Left kidney (tissue), 8 donors: ENCODE measurements around the gene ACTA1. TPM values are rescaled to one million over a fixed set of nuclear protein-coding genes. Genes with fewer than 3 reads are reported as not detected.
"Not testable (repeated sequence)": the region's sequence is repeated elsewhere in the genome, so short reads cannot be mapped to it uniquely, and the experiment has no call there.

Experiments used
- DNase-seq: peaks from one replicate; pipeline ENCODE4 v3.0.0-alpha.2; 2013
- long read RNA-seq, 8 donors: transcript quantifications; one replicate each; lab custom pipeline, GENCODE V29; 2026
- polyA plus RNA-seq: library from polyadenylated mRNA; unstranded; fragments of 120-200 nt; gene quantifications from one replicate; pipeline ENCODE4 v1.2.1, GENCODE V29; 2013; ENCODE audit not compliant: insufficient read length

The ACTA1 gene
- 1.9 TPM for polyA plus RNA-seq
- long read RNA-seq, donor 1, transcript ACTA1-202 (7 exons, 1,491 nt), result major isoform, 12 of 12 reads
- long read RNA-seq, donor 1, partial matches to known transcripts, result 0 of 12 reads
- long read RNA-seq, donor 1, other reads (novel, unspliced or antisense), result 0 of 12 reads
- long read RNA-seq, donor 2, result 0 reads
- long read RNA-seq, donor 3, partial matches to known transcripts, result 0 of 3 reads
- long read RNA-seq, donor 3, other reads (novel, unspliced or antisense), result 0 of 3 reads
- long read RNA-seq, donor 4, result 0 reads
- long read RNA-seq, donor 5, result 0 reads
- long read RNA-seq, donor 6, transcript ACTA1-202 (7 exons, 1,491 nt), result major isoform, 10 of 10 reads
- long read RNA-seq, donor 6, partial matches to known transcripts, result 0 of 10 reads
- long read RNA-seq, donor 6, other reads (novel, unspliced or antisense), result 0 of 10 reads
- long read RNA-seq, donor 7, result 0 reads
- long read RNA-seq, donor 8, result 0 reads

DNA sequence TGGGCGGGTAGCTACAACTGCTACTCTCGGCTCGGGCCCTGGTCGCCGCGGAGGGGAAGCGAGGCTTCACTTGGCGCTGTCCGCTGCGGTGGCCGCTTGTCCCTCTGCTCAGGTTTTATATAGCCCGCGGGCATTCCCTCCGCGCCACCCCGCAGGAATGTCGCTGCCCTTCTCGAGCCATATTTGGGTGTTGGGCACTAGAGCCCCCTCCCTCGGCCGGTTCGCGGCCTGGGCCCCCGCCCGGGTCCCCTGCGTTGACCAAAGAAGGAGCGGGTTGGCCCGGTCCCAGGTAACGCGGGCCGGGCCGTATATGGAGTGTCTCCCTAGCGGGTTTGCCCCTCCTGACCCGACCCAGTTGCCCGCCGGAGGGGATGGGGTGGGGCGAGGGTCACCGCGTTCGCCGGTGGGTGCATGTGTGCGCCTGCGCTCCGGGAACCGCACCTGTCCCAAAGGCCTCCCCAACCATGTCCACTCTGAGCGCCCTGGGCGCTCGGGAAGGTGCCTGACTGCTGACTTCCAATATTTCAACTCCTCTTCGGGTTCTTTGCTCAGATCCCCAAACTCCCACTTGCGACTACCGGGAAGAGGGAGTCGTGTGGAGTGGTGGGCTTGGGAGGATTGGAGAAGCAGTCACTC lies at the start of gene ACTA1:
ACTA1 (minus strand) TSS at position 90 of the 636 bp plus-strand sequence. CDS start 979 bp downstream, outside the sequence.
- DNase-seq, result no peak

GRCh38 chr1:229482511-229482910 lies 48.6 kb upstream of the ACTA1 start:
- DNase-seq, result no peak

DNA sequence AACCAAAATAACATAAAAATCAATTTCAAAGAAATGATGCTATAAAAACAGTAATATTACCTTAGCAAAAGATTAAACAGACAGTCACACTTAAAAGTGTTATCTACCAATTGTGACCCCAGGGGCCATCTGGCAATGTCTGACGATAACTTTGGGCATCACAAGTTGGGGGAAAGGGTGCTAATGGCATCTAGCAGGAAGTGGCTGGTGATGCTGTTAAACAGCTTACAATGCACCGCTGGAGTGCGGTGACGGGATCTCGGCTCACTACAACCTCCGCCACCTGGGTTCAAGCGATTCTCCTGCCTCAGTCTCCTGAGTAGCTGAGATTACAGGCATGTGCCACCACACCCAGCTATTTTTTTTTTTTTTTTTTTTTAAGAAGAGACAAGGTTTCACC lies 46.6 kb upstream of the ACTA1 start:
- DNase-seq, result no peak

GRCh38 chr1:229479660-229480399 lies 45.9 kb upstream of the ACTA1 start:
- DNase-seq, result no peak

- no peak for DNase-seq
These were observed 45.0 kb upstream of the ACTA1 start for GRCh38 chr1:229478852-229479251.

DNA sequence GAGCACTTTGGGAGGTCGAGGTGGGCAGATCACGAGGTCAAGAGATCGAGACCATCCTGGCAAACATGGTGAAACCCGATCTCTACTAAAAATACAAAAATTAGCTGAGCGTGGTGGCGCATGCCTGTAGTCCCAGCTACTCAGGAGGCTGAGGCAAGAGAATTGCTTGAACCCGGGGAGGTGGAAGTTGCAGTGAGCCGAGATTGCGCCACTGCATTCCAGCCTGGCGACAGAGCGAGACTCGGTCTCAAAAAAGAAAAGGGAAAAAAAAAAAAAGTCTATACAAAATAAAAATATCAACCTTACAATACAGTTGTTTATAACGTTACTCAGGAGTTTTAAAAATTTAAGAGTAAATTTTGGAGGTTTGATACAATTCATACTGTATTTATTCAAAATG lies 42.0 kb upstream of the ACTA1 start:
- not testable (repeated sequence) for DNase-seq

GRCh38 chr1:229474509-229474908 lies 40.6 kb upstream of the ACTA1 start:
- no peak for DNase-seq

- no peak for DNase-seq
These were observed 37.3 kb upstream of the ACTA1 start for GRCh38 chr1:229471175-229471574.

DNA sequence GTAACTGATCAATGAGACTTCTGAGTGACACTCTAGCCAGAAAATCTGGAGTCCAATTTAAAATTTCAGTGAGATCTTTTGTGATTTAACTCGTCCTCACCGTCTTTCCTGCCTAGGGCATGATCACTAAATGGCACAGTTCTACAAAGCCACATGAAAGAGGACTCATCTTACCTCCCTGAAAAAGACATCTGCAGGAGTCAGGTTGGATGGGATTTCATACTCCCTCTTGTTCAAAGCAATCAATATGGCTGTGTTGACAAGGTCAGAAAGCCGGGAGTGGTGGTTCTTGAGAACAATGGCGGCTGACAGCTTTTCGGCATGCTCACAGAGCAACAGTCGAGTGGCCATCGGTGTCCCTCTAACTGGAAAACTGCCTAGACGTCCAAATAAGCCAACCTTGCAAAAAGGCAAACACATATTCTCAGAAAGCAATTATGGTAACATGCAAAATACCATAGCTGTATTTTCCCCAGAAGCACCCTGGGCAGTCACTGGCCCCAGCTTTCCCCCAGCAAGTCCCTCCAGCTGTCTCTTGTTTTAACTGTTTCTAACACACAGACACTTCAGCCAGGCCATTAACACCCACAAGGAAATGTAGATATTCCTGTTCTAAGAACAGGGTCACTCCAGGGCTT lies 36.6 kb upstream of the ACTA1 start:
- no peak for DNase-seq

DNA sequence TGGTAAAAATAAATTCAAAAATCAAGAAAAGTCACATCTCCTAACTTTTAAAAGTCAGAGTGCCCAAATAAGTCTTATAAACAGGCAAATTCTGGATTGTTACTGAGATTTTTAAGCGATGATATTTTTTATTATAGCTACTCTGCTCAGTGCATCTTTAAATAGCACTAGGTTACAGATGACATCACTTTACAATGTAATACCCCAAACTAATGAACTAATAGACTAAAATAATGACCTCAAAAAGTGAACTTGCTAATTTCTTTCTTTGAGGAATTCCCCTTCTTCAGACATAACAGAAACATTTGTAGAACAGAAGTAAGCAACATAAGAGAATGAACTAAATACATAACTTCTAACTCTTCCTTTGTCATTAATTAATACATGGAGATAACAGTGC lies 33.0 kb upstream of the ACTA1 start:
- no peak for DNase-seq

- no peak for DNase-seq
These were observed 30.8 kb upstream of the ACTA1 start for GRCh38 chr1:229464672-229465071.

DNA sequence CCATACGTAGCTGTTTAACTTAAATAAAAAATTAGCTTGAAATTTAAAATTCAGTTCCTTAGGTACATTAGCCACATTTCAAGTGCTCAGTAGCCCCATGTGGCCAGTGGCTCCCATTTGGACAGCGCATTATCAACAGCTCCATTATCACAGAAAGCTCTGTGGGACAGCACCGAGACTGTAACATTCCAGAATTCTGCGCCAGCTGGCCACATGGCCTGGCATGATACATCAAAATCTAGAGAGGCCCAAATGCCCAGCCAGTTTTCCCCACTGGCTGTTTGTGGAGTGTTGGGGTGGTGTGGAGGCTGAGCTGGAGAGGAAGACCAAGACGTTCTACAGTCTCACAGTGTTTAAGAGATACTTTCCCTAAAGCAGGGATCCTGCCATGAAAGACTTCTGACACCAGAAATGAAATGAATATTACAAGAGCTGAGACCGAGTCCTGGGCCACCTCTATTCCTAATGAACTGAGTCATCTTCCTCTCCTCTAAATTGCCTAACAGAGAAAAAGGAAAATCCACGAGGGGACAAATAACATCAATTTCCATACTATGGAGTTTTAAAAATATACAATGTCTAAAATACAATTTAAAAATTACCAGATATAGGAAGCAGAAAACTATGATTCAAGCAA lies 27.3 kb upstream of the ACTA1 start:
- no peak for DNase-seq

- no peak for DNase-seq
These were observed 25.9 kb upstream of the ACTA1 start for GRCh38 chr1:229459815-229460214.

- no peak for DNase-seq
These were observed 23.5 kb upstream of the ACTA1 start for GRCh38 chr1:229457436-229457835.

DNA sequence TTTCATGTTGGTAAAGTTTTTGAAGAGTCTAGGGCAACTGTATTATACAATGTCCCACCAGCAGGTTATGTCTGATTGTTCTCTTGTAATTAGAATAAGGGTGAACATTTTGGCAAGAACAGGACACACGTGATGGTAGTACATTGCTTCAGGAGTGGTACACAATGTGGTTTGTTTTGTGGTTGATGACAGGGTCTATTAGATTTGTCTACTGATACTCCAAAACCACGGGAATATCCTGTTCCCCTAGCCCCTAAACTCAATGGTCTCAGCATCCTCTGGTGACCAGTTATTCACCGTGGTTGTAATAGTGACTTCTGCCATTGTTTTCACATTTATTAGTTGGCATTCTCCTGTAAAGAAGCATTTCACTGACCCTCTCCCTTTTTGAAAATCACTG lies 22.1 kb upstream of the ACTA1 start:
- DNase-seq, result no peak

DNA sequence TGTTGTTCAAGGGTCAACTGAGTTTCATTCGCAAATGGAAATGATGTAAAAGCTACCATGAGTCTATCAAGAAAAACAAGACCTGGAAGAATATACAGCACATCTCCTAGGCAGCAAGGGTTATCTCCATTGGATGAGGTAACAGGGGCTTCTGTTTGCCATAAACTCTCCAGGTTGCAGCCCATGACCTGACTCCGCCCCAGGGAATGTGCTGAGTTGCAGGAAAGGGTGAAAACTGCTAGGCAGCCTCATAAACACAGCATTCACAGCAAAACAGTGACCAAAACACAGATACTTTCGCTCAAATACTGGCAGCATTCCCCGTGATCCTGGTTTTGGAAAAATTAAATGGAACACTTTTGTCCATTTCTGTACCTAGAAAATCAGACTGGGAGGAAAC lies 20.2 kb upstream of the ACTA1 start:
- DNase-seq, result no peak

GRCh38 chr1:229452956-229453801 lies 19.3 kb upstream of the ACTA1 start:
- no peak for DNase-seq

GRCh38 chr1:229448845-229449244 lies 15.0 kb upstream of the ACTA1 start:
- DNase-seq, result no peak

DNA sequence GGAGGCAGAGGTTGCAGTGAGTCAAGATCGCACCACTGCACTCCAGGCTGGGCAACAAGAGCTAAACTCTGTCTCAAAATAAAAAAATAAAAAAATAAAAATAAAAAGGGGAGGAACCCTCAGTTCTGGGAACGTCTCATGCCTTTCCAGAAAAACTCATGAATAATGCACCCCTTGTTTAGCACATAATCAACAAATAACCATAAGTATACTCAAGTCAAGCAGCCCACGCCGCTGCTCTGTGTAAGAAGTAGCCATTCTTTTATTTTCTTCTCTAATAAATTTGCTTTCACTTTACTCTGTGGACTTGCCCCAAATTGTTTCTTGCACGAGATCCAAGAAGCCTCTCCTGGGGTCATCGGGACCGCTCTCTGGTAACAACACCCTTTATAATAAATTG lies 14.5 kb upstream of the ACTA1 start:
- no peak for DNase-seq

GRCh38 chr1:229447809-229448252 lies 13.9 kb upstream of the ACTA1 start:
- no peak for DNase-seq

- DNase-seq, result no peak
These were observed 11.9 kb upstream of the ACTA1 start for GRCh38 chr1:229445828-229446227.
